CD14-positive monocyte (primary cell): ENCODE data around the gene GABBR1. TPM values are rescaled to one million over a fixed set of nuclear protein-coding genes. Genes with fewer than 3 reads are reported as not detected.

Source experiments
- DNase-seq, 3 donors: peaks; one replicate each; pipeline ENCODE4 v3.0.0-alpha.2; 2011 to 2022
- H2AFZ ChIP-seq: 2 replicates; pipeline ENCODE4 v1.6.0; 2012; ENCODE audit warnings: mild to moderate bottlenecking, low read depth, low read length, inconsistent platforms; ENCODE audit not compliant: insufficient read depth, poor library complexity, severe bottlenecking
- H3K27ac ChIP-seq, 2 donors: 1 replicate in 1 of 2; 2 replicates in 1 of 2; pipeline ENCODE4 v1.5.1; 2012 to 2013; ENCODE audit warnings: low read length in 2 of 2, control low read depth in 1 of 2, inconsistent platforms in 1 of 2, low read depth in 1 of 2, mild to moderate bottlenecking in 1 of 2
- H3K27me3 ChIP-seq, 2 donors: one replicate each; pipeline versions ENCODE4 v1.6.0 to v1.6.1; 2011 to 2013; ENCODE audit warnings: low read length in 2 of 2; ENCODE audit not compliant: control insufficient read depth in 2 of 2, insufficient read depth in 2 of 2
- H3K36me3 ChIP-seq, 2 donors: replicated peaks in 1 of 2; 1 replicate in 1 of 2; 2 replicates in 1 of 2; pipeline versions ENCODE4 v1.5.1 to v1.6.1; 2012 to 2013; ENCODE audit warnings: low read length in 2 of 2, control low read depth in 1 of 2, inconsistent platforms in 1 of 2, mild to moderate bottlenecking in 1 of 2; ENCODE audit not compliant: insufficient read depth in 2 of 2, control insufficient read depth in 1 of 2
- H3K4me1 ChIP-seq, 2 donors: 1 replicate in 1 of 2; 2 replicates in 1 of 2; pipeline versions ENCODE4 v1.5.1 to v1.6.1; 2012 to 2013; ENCODE audit warnings: low read length in 2 of 2, control low read depth in 1 of 2, inconsistent platforms in 1 of 2, mild to moderate bottlenecking in 1 of 2, moderate library complexity in 1 of 2; ENCODE audit not compliant: insufficient read depth in 2 of 2, control insufficient read depth in 1 of 2
- H3K4me2 ChIP-seq: replicated peaks from 2 replicates; pipeline ENCODE3; 2012; ENCODE audit warnings: low read length, moderate library complexity, mild to moderate bottlenecking; ENCODE audit not compliant: poor library complexity, severe bottlenecking; ENCODE audit errors: extremely low read depth
- H3K4me3 ChIP-seq, 3 experiments: fragments of 200-600 bp in 1 of 3; sonication (generic) in 1 of 3; replicated peaks in 1 of 3; 1 replicate in 2 of 3; 2 replicates in 1 of 3; pipeline ENCODE4 v1.5.1; 2011 to 2013; ENCODE audit warnings: low read length in 3 of 3, mild to moderate bottlenecking in 3 of 3, control low read depth in 2 of 3, low read depth in 2 of 3, inconsistent platforms in 1 of 3, moderate library complexity in 1 of 3
- H3K79me2 ChIP-seq: 2 replicates; pipeline ENCODE4 v1.6.0; 2012; ENCODE audit warnings: mild to moderate bottlenecking, control low read depth, inconsistent platforms, low read length, moderate library complexity; ENCODE audit not compliant: insufficient read depth
- H3K9ac ChIP-seq: 2 replicates; pipeline ENCODE4 v1.6.0; 2017; ENCODE audit warnings: low read length, mild to moderate bottlenecking; ENCODE audit not compliant: insufficient read depth, poor library complexity, severe bottlenecking
- H3K9me3 ChIP-seq, 2 donors: replicated peaks in 1 of 2; 1 replicate in 1 of 2; 2 replicates in 1 of 2; pipeline versions ENCODE4 v1.5.1 to v1.6.1; 2012 to 2013; ENCODE audit warnings: low read length in 2 of 2, control low read depth in 1 of 2; ENCODE audit not compliant: control insufficient read depth in 1 of 2, insufficient read depth in 1 of 2
- H4K20me1 ChIP-seq: 2 replicates; pipeline ENCODE4 v1.6.0; 2012; ENCODE audit warnings: mild to moderate bottlenecking, low read length, control low read depth, moderate library complexity; ENCODE audit not compliant: insufficient read depth
- H3K27ac Mint-ChIP-seq, 7 donors: one replicate each; pipeline ENCODE4 v1.8.0; 2020; ENCODE audit warnings: mild to moderate bottlenecking in 7 of 7, mixed read lengths in 7 of 7, moderate library complexity in 6 of 7, inconsistent platforms in 2 of 7
- H3K27me3 Mint-ChIP-seq, 3 donors: one replicate each; pipeline ENCODE4 v1.8.0; 2021 to 2022; ENCODE audit warnings: low read depth in 3 of 3, mild to moderate bottlenecking in 3 of 3, mixed read lengths in 3 of 3, moderate library complexity in 3 of 3, inconsistent platforms in 1 of 3
- H3K36me3 Mint-ChIP-seq, 2 donors: one replicate each; pipeline ENCODE4 v1.8.0; 2020; ENCODE audit warnings: mixed read lengths in 2 of 2, inconsistent platforms in 1 of 2, mild to moderate bottlenecking in 1 of 2
- H3K4me1 Mint-ChIP-seq: one replicate; pipeline ENCODE4 v1.8.0; 2020; ENCODE audit warnings: mild to moderate bottlenecking, mixed read lengths
- H3K4me3 Mint-ChIP-seq, 2 donors: one replicate each; pipeline ENCODE4 v1.8.0; 2020; ENCODE audit warnings: mild to moderate bottlenecking in 2 of 2, mixed read lengths in 2 of 2, moderate library complexity in 1 of 2
- H3K9me3 Mint-ChIP-seq, 7 donors: one replicate each; pipeline ENCODE4 v1.8.0; 2020 to 2022; ENCODE audit warnings: mixed read lengths in 7 of 7, mild to moderate bottlenecking in 6 of 7, moderate library complexity in 6 of 7, inconsistent platforms in 2 of 7
- CTCF ChIP-seq: fragments of 200-600 bp; IDR thresholded peaks from one replicate; pipeline ENCODE4 v1.8.0; 2022; ENCODE audit warnings: antibody characterized with exemption, mild to moderate bottlenecking
- WGBS: methylation state at CpG from one replicate; pipeline ENCODE4 v1.1.5; 2013; ENCODE audit warnings: missing lambda C conversion rate; ENCODE audit not compliant: insufficient coverage; 5-methylcytosine and 5-hydroxymethylcytosine counted together
- intact Hi-C, 2 donors: fragments of 100-400 bp; cut with micrococcal nuclease; formaldehyde crosslinking; loops; one replicate each; pipeline versions ENCODE4 v1.15.0 to v1.15.1; 2023
- polyA plus RNA-seq, 3 donors: library from polyadenylated mRNA; depleted of rRNA in 1 of 3; unstranded in 2 of 3; stranded (reverse) in 1 of 3; fragments of 300-500 nt in 2 of 3; fragments of >200 nt in 1 of 3; fragmentation: Illumina TruSeq in 2 of 3; gene quantifications; 1 replicate in 2 of 3; 2 replicates in 1 of 3; pipeline ENCODE4 v1.2.3, GENCODE V29; 2012 to 2021

The GABBR1 gene
- polyA plus RNA-seq, 3 donors: 0.91 to 228 (median 1.8) TPM

- H3K27ac Mint-ChIP-seq: peak overlapping the region in 1 of 7 donors; percentile 2
- H3K9ac ChIP-seq: no peak overlapping the region
Observed at GRCh38 chr6:29554764-29555163, 78.2 kb downstream of the GABBR1 start.

DNA sequence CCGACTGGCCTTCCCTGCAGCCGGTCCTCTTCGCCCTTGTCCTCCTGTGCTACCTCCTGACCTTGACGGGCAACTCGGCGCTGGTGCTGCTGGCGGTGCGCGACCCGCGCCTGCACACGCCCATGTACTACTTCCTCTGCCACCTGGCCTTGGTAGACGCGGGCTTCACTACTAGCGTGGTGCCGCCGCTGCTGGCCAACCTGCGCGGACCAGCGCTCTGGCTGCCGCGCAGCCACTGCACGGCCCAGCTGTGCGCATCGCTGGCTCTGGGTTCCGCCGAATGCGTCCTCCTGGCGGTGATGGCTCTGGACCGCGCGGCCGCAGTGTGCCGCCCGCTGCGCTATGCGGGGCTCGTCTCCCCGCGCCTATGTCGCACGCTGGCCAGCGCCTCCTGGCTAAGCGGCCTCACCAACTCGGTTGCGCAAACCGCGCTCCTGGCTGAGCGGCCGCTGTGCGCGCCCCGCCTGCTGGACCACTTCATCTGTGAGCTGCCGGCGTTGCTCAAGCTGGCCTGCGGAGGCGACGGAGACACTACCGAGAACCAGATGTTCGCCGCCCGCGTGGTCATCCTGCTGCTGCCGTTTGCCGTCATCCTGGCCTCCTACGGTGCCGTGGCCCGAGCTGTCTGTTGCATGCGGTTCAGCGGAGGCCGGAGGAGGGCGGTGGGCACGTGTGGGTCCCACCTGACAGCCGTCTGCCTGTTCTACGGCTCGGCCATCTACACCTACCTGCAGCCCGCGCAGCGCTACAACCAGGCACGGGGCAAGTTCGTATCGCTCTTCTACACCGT is 79.5 kb downstream of the GABBR1 start:
- Histone ChIP-seq H2AFZ (no peak overlapping the region), H3K9me3 (peaks cover 0 to 12% of the 10 kb centered on the region in 2 donors), H3K4me2 (peak overlapping the region; percentile 50), H3K4me1 (peaks cover 15 to 16% of the 10 kb centered on the region in 2 donors), H3K27ac (no peak overlapping the region), H3K36me3 (no peaks in the 10 kb centered on the region), H3K4me3 (peak overlapping the region in 1 of 3 experiments; percentile 52), H4K20me1 (no peaks in the 10 kb centered on the region), H3K79me2 (no peaks in the 10 kb centered on the region), H3K27me3 (peaks cover 41 to 46% of the 10 kb centered on the region in 2 donors), H3K9ac (no peak overlapping the region)
- intact Hi-C loops: no loop called here
- no peak for TF ChIP-seq CTCF
- peak; percentile 10 to 42 (median 18) for DNase-seq
- Mint-ChIP-seq H3K36me3 (peaks cover 0 to 7% of the 10 kb centered on the region in 2 donors), H3K27ac (peak overlapping the region in 1 of 7 donors; percentile 51), H3K27me3 (peaks cover 46 to 58% (median 54%) of the 10 kb centered on the region in 3 donors), H3K4me3 (peak overlapping the region; percentile 54 to 91), H3K9me3 (peaks cover 0 to 13% (median 5%) of the 10 kb centered on the region in 7 donors), H3K4me1 (peaks cover 16% of the 10 kb centered on the region)
- WGBS: 2% methylated on average over 76 of the region's 83 CpGs

More at GRCh38 chr6:29554764-29555163, 78.2 kb downstream of the GABBR1 start:
- H3K27ac ChIP-seq: no peak overlapping the region
- Mint-ChIP-seq H3K4me3 (peak overlapping the region in 1 of 2 donors; percentile 91), H3K36me3 (peaks cover 0 to 7% of the 10 kb centered on the region in 2 donors), H3K27me3 (peaks cover 54 to 55% (median 54%) of the 10 kb centered on the region in 3 donors), H3K9me3 (peaks cover 0 to 13% (median 5%) of the 10 kb centered on the region in 7 donors), H3K4me1 (peaks cover 16% of the 10 kb centered on the region)
- intact Hi-C loops: no loop called here
- H3K79me2 ChIP-seq: no peaks in the 10 kb centered on the region
- peaks cover 15 to 16% of the 10 kb centered on the region in 2 donors for H3K4me1 ChIP-seq
- TF ChIP-seq CTCF: no peak
- H3K9me3 ChIP-seq: peaks cover 0 to 12% of the 10 kb centered on the region in 2 donors
- H3K4me2 ChIP-seq: no peak overlapping the region
- H2AFZ ChIP-seq: no peak overlapping the region
- H3K4me3 ChIP-seq: no peak overlapping the region
- WGBS: 78% methylated on average over 3 of the region's 5 CpGs
- H4K20me1 ChIP-seq: no peaks in the 10 kb centered on the region
- H3K36me3 ChIP-seq: no peaks in the 10 kb centered on the region
- no peak for DNase-seq
- H3K27me3 ChIP-seq: peaks cover 43 to 46% of the 10 kb centered on the region in 2 donors
